NCI-H510A treated with DMSO at 0.1 percent for 48 hours (cell line): Measurements from ENCODE around the gene MRTFB.

Experiments used
- DNase-seq: peaks from one replicate; lab custom pipeline; 2025; lab: John Stamatoyannopoulos, UW

MRTFB gene

DNA sequence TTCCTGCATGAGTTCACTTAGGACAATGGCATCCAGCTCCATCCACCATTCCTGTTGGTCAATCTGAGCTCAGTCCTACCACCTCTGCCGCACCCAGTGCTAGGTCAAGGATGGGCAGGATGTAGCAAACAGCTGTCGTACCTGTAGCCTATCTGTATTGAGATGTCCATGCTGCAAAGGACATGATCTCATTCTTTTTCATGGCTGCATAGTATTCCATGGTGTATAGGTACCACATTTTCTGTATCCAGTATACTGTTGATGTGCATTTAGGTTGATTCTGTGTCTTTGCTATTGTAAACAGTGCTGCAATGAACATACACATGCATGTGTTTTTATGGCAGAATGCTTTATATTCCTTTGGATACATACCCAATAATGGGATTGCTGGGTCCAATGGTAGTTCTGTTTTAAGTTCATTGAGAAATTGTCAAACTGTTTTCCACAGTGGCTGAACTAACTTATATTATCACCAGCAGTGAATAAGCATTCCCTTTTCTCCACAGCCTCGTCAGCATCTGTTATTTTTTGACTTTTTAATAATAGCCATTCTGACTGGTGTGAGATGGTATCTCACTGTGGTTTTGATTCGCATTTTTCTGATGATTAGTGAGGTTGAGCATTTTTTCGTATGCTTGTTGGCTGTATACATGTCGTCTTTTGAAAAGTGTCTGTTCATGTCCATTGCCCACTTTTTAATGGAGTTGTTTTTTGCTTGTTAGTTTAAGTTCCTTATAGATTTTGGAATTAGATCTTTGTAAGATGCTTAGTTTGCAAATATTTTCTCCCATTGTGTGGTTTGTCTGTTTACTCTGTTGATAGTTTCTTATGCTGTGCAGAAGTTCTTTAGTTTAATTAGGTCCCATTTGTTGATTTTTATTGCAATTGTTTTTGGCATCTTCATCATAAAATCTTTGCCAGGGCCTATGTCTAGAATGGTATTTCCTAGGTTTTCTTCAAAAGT lies 7.2 kb upstream of the MRTFB start:
- DNase-seq: no peak

DNA sequence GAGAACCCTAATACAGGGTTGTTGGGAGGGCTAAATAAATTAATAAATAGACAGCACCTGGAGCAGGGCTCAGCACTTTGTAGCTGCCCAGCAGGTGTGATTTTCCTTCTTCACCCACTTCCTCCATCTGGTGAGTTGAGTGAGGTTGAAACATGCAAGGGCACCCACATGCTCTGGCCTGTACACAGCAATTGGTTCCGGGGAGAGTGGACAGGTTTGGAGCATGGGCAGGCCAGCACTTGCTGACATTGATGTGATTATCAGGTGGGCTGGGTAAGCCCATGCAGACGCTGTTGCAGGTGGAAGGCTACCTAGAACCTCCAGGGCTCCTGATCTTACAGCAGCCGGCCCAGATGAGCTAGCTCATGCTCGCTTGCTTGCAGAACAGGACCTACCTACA lies 1.3 kb upstream of the MRTFB start:
- peak; percentile 21 for DNase-seq

GRCh38 chr16:14070555-14070876 lies 603 bp upstream of the MRTFB start:
- no peak for DNase-seq

DNA sequence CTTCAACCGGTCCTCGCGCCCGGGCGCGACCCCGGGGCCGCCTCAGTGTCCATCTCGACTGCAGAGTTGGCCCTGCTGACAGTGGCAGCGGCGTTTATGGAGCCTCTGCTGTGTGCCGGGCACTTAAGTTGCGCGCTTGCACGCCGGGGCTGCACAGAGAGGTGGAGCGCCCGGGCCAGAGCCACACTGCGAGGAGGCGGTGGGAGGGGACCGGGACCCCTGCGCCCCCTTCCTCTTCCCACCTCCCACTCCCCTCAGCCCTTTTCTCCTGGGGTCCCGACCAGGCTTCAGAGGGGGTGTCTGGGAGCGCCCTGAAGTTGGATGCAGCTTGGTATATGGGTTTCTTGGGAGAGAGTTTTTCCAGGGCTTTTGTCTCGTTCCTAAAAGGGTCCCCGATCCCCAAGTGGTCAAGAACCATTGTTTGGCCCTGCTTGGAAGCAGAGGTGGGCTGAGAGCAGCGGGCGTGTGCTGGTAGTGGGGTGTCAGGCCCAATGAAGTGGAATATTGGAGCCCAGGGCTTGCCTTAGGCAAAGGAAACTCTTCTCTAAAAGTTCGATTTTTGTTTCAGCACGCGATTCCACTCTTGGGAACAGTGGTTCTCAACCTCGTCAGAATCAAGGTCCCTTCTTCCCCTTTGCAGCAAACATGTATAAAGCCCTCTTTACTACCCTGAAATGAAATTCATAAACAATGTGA lies 605 bp downstream of the MRTFB start:
- DNase-seq: no peak

DNA sequence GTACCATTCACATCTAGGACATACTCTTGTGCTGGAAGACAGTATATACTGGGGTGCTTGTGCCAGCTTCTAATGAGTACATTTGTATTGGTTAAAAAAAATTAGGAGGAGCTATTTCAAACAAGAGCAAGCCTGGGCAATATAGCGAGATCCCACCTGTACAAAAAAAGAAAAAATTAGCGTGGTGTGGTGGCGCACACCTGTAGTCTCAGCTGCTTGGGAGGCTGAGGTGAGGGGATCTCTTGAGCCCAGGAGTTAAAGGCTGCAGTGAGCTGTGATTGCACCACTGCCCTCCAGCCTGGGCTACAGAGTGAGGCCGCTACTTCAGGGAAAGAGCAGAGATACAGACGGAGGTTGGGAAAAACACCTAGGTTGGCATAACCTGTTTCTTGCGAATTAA lies 1.2 kb downstream of the MRTFB start:
- DNase-seq: no peak

- DNase-seq: no peak
Measured at GRCh38 chr16:14074544-14074943, 3.4 kb downstream of the MRTFB start.

GRCh38 chr16:14077918-14078317 lies 6.8 kb downstream of the MRTFB start:
- no peak for DNase-seq

- no peak for DNase-seq
Measured at GRCh38 chr16:14086477-14086876, 15.4 kb downstream of the MRTFB start.

DNA sequence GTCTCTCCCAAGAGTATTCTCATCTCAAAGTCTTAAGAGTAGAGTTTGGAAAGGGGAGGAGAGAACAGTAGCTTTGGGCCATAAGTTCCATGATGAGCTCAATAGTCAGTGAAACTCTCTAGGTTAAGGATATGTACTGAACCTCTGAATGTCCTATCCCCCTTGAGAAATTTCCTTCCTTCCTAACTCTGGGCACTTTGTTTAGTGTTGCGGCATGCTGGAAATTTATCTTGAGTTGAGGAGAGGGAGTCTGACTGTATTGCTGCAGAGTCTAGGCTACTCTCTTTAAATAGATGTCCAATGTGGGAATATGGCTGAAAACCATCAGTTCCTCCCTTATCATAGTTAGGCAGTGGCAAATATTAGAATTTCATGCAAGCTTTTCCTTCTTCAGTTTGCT lies 16.1 kb downstream of the MRTFB start:
- no peak for DNase-seq

- DNase-seq: no peak
Measured at GRCh38 chr16:14087590-14088154, 16.6 kb downstream of the MRTFB start.

- DNase-seq: no peak
Measured at GRCh38 chr16:14088155-14088753, 17.1 kb downstream of the MRTFB start.

GRCh38 chr16:14089283-14089823 lies 18.2 kb downstream of the MRTFB start:
- no peak for DNase-seq

- no peak for DNase-seq
Measured at GRCh38 chr16:14092561-14092960, 21.4 kb downstream of the MRTFB start.

GRCh38 chr16:14095883-14096551 lies 24.9 kb downstream of the MRTFB start:
- no peak for DNase-seq

DNA sequence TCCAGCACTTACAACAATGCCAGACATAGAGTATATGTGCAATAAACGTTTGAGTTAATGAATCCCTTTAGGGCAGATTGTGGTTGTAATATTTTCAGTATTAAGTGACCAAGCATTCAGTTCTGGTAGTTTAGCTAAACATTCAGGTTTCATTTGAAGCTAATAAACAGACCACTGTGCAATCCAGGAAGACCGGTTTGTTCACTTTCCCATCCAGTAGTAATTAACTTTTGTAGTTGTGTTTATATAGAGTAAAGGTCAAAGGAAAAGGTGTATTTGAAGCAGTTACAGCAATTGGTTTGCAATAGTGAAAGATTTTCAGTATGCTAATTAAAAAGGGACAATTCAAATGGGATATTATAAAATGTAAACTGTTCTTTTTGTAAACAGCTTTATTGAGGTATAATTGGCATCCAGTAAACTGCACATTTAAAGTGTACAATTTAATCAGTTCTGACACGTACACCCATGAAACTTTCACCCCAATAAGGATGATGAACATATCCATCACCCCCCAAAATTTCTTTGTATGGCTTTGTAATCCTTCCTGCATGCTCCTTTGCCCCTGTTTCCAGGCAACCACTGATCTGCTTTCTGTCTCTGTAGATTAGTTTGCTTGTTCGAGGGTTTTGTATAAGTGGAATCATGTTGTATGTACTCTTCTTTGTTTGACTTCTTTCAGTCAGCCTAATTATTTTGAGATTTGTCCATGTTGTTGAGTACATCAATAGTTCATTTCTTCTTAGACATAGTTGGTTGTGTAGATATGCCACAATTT lies 26.3 kb downstream of the MRTFB start:
- DNase-seq: peak; percentile 88

DNA sequence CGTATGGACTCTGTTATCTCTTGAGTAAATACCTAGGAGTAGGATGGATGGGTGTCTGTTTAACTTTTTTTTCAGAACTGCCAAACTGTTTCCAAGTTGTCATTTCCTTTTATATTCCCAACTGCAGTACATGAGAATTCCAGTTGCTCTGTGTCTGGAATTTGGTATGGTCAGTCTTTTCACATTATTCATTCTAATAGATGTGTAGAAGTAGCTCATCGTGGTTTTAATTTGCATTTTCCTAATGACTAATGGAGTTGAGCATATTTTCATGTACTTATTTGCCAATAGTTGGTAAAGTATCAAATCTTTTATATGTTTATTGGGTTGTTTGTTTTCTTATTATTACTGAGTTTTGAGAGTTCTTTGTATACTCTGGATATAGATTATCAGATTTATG lies 27.0 kb downstream of the MRTFB start:
- DNase-seq: no peak

GRCh38 chr16:14100825-14101224 lies 29.7 kb downstream of the MRTFB start:
- DNase-seq: no peak

GRCh38 chr16:14101415-14101814 lies 30.3 kb downstream of the MRTFB start:
- no peak for DNase-seq

GRCh38 chr16:14102925-14103720 lies 32.0 kb downstream of the MRTFB start:
- DNase-seq: no peak

DNA sequence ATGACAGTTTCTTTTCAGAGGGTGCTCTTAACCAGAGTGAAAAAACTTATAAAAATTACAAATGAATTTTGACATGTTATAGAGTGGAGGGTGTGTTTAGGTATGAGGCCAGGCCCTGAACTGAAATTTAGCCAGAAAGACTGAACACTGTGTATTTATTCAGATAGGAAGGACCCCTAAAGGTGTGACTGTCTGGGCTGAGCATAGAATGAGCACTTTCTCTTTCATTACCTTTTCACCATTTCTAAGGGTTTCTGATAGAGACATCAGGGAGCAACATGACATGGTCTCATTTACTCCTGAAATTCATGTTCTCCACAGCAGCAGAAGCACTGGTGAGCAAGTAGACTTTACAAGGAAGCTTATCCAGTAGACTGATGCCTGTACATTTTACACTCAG lies 32.9 kb downstream of the MRTFB start:
- no peak for DNase-seq
